DND-41 (cell line): ENCODE measurements around the gene KAZALD1.

Source experiments
- ATAC-seq: fragments of 200-7000 bp; cut with Tn5 transposase; 3 replicates; pipeline ENCODE4 v1.9.1; 2021; ENCODE audit warnings: low read depth; ENCODE audit not compliant: insufficient read depth
- DNase-seq: peaks from one replicate; pipeline ENCODE4 v3.0.0-alpha.2; 2020
- H2AFZ ChIP-seq: 2 replicates; pipeline ENCODE4 v1.6.0; 2012; ENCODE audit warnings: low read depth, low read length
- H3K27ac ChIP-seq: 2 replicates; pipeline ENCODE4 v1.5.1; 2012; ENCODE audit warnings: low read length, inconsistent platforms
- H3K27me3 ChIP-seq: fragments of 200-600 bp; sonication (generic); 2 replicates; pipeline ENCODE4 v1.6.0; 2012; ENCODE audit warnings: low read length, mild to moderate bottlenecking, inconsistent platforms; ENCODE audit not compliant: insufficient read depth, poor library complexity
- H3K36me3 ChIP-seq: 2 replicates; pipeline ENCODE4 v1.5.1; 2012; ENCODE audit warnings: low read length, inconsistent platforms; ENCODE audit not compliant: insufficient read depth
- H3K4me1 ChIP-seq: 2 replicates; pipeline ENCODE4 v1.5.1; 2012; ENCODE audit warnings: mild to moderate bottlenecking, low read length; ENCODE audit not compliant: insufficient read depth
- H3K4me2 ChIP-seq: 2 replicates; pipeline ENCODE4 v1.6.0; 2012; ENCODE audit warnings: mild to moderate bottlenecking, moderate library complexity, low read length, inconsistent platforms; ENCODE audit not compliant: insufficient read depth
- H3K4me3 ChIP-seq, 2 experiments: fragments of 200-600 bp in 1 of 2; shearing (Covaris generic) in 1 of 2; 2 replicates each; pipeline ENCODE4 v1.5.1; 2012 to 2016; ENCODE audit warnings: inconsistent platforms in 2 of 2, low read length in 2 of 2, mild to moderate bottlenecking in 2 of 2, low read depth in 1 of 2, moderate library complexity in 1 of 2
- H3K79me2 ChIP-seq: 2 replicates; pipeline ENCODE4 v1.6.0; 2012; ENCODE audit warnings: low read length, inconsistent platforms; ENCODE audit not compliant: insufficient read depth
- H3K9ac ChIP-seq: 2 replicates; pipeline ENCODE4 v1.6.0; 2012; ENCODE audit warnings: low read depth, mild to moderate bottlenecking, inconsistent platforms, low read length, moderate library complexity
- H3K9me3 ChIP-seq: 2 replicates; pipeline ENCODE4 v1.5.1; 2012; ENCODE audit warnings: low read length, moderate library complexity, mild to moderate bottlenecking, inconsistent platforms; ENCODE audit not compliant: insufficient read depth, severe bottlenecking
- H4K20me1 ChIP-seq: 2 replicates; pipeline ENCODE4 v1.6.0; 2012; ENCODE audit warnings: low read length; ENCODE audit not compliant: insufficient read depth
- CTCF ChIP-seq: IDR thresholded peaks from 2 replicates; pipeline ENCODE4 v1.5.1; 2012; ENCODE audit warnings: borderline replicate concordance, low read length, moderate library complexity, mild to moderate bottlenecking; ENCODE audit not compliant: poor library complexity, severe bottlenecking; ENCODE audit errors: extremely low read depth
- EZH2 ChIP-seq: IDR thresholded peaks from 3 replicates; pipeline ENCODE4 v1.6.1; 2012; ENCODE audit warnings: borderline replicate concordance, low read depth, mild to moderate bottlenecking, moderate library complexity, low read length, inconsistent platforms; ENCODE audit not compliant: severe bottlenecking

The KAZALD1 gene

GRCh38 chr10:101019440-101019703, 42.4 kb upstream of the KAZALD1 start:
- Histone ChIP-seq H3K4me2 (no peak overlapping the region), H3K27me3 (peaks cover 4% of the 10 kb centered on the region), H3K36me3 (no peaks in the 10 kb centered on the region), H2AFZ (no peak overlapping the region), H3K9ac (no peak overlapping the region), H3K9me3 (no peaks in the 10 kb centered on the region), H3K27ac (no peak overlapping the region), H3K79me2 (no peaks in the 10 kb centered on the region), H4K20me1 (peaks cover 7% of the 10 kb centered on the region), H3K4me3 (no peak overlapping the region), H3K4me1 (peaks cover 1% of the 10 kb centered on the region; the same call in 1 of the 2 replicates)
- DNase-seq (no peak), ATAC-seq (no peak)
- TF ChIP-seq CTCF = no peak
- TF ChIP-seq EZH2 = no peak

GRCh38 chr10:101020427-101021075, 41.2 kb upstream of the KAZALD1 start:
- ATAC-seq = no peak
- Histone ChIP-seq H3K4me2 (no peak overlapping the region), H3K4me1 (no peaks in the 10 kb centered on the region), H3K27me3 (peaks cover 4% of the 10 kb centered on the region), H3K27ac (no peak overlapping the region), H3K4me3 (no peak overlapping the region), H3K9ac (no peak overlapping the region), H3K36me3 (no peaks in the 10 kb centered on the region), H3K79me2 (no peaks in the 10 kb centered on the region), H2AFZ (no peak overlapping the region), H3K9me3 (no peaks in the 10 kb centered on the region), H4K20me1 (no peaks in the 10 kb centered on the region)
- DNase-seq = no peak
- TF ChIP-seq EZH2 (no peak), CTCF (no peak)

- Histone ChIP-seq H3K79me2 (no peaks in the 10 kb centered on the region), H3K27me3 (peaks cover 4% of the 10 kb centered on the region)
Measured at GRCh38 chr10:101021239-101021638, 40.5 kb upstream of the KAZALD1 start.

More at GRCh38 chr10:101021239-101021638, 40.5 kb upstream of the KAZALD1 start:
- Histone ChIP-seq H3K4me2 (no peak overlapping the region), H3K9ac (no peak overlapping the region), H3K4me1 (no peaks in the 10 kb centered on the region), H3K9me3 (no peaks in the 10 kb centered on the region), H2AFZ (no peak overlapping the region), H4K20me1 (no peaks in the 10 kb centered on the region), H3K36me3 (no peaks in the 10 kb centered on the region), H3K4me3 (no peak overlapping the region), H3K27ac (no peak overlapping the region)
- TF ChIP-seq EZH2 = no peak
- TF ChIP-seq CTCF = no peak
- ATAC-seq = no peak
- DNase-seq = no peak
